ENCODE measurements around the gene ACAD9. TPM values are rescaled to one million over a fixed set of nuclear protein-coding genes. Genes with fewer than 3 reads are reported as not detected.
"Not testable (repeated sequence)": the region's sequence is repeated elsewhere in the genome, so short reads cannot be mapped to it uniquely, and the experiment has no call there.

ACAD9 gene
- total RNA-seq, result 60.8 and 68.9 TPM in 2 replicates

DNA sequence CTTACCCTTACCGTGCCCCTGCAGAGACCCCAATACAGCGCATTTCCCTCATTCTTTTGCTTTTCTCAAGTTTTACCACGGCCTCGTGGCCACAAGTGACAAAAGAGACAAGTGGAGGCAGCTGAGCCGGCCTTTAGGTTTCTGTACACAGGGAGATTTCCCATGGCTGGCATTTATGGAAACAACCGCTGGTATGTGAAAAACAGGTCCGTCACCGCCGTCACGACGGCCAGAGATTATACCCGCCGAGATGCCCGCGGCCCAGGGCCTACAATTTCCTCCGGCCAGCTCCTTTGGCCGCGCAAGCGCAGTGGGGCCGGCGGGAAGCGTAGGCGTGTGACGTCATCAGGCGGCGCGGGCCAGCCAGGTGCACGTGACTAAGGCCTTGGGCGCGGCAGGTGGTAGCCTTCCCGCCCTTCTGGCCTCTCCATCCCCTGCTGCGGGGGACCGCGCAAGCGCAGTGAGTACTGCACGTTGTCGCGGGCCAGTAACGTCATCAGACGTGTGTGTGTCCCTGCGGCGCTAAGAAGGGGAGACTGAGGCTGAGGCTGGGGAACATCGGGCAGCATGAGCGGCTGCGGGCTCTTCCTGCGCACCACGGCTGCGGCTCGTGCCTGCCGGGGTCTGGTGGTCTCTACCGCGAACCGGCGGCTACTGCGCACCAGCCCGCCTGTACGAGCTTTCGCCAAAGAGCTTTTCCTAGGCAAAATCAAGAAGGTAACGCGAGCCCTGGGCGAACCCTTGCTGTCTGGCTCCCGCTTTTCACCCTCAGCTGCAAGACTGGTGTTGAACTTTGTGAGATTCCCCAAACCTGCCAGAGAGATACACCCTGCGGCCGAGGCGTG, at the start of gene ACAD9:
Gene ACAD9, plus strand, starts transcription at position 496 of the 845 bp plus-strand sequence. Its CDS starts 72 bp downstream, at position 568.
- Mint-ChIP-seq H3K9me3 (no peaks in the 10 kb centered on the region), H3K27ac (peak within 1 kb of the TSS; percentile 95), H3K36me3 (ENCODE audit: low read depth) (peaks cover 31% of the 10 kb centered on the region), H3K4me1 (ENCODE audit: low read depth) (peaks cover 51% of the 10 kb centered on the region), H3K4me3 (ENCODE audit: low read depth) (peak within 1 kb of the TSS; percentile 93), H3K27me3 (ENCODE audit: low read depth) (no peaks in the 10 kb centered on the region)
- peak; percentile 98 for DNase-seq (ENCODE audit: low spot score)
- intact Hi-C loops (cut with micrococcal nuclease), result loop anchor here (1.0 to 5.0 kb wide), 8 partner anchors 43 to 368 kb away; partner anchors contain the start of genes COPG1, RAB7A and RPN1

DNA sequence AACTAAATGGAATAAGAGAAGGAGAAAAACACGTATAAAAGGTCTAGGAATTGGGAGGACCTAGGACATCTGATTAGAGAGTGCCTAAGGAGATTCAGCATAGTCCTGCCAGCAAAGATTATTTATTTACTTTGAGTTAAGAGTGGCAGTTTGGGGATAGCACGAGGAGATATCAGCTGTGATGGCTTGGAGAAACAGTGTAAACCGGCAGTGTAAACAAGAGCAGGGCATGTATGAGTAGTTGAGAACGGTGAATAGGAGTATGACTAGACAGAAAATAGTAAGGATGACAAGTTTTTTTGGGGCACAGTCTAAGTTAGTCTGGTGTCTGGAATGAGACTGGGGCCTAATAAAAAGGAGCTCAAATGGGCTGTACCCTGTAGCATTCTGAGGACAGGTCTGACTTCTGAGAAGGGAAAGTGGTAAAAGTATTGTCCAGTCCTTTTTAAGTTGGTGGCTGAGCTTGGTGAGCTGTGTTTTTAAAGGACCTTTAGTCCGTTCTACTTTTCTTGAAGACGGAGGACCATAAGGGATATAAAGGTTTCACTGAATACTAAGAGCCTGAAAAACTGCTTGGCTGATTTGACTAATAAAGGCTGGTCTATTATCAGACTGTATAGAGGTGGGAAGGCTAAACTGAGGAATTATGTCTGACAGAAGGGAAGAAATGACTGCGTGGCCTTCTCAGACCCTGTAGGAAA, 49.3 kb upstream of the ACAD9 start:
- H3K4me1 Mint-ChIP-seq (ENCODE audit: low read depth); H3K27me3 Mint-ChIP-seq (ENCODE audit: low read depth); DNase-seq (ENCODE audit: low spot score); H3K27ac Mint-ChIP-seq; intact Hi-C loops (cut with micrococcal nuclease); H3K36me3 Mint-ChIP-seq (ENCODE audit: low read depth); H3K9me3 Mint-ChIP-seq; H3K4me3 Mint-ChIP-seq (ENCODE audit: low read depth): not testable (repeated sequence)

DNA sequence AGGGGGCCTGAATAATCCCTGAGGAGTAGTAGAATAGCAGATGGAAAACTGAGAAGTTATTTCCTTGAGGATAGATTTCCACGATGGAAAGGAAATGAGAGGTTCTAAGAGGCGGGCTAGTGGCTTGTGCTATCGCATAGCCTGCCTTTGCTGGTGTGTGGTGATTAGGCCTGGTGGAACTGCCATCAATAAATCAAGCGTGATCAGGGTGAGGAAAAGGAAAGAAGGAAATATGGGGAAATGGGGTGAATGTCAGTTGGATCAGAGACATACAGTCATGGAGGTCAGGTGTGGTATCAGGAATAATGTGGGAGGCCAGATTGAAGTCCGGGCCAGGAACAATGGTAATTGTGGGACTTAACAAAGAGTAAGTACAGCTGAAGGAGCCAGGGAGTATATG, 48.7 kb upstream of the ACAD9 start:
- DNase-seq (ENCODE audit: low spot score); H3K9me3 Mint-ChIP-seq; H3K36me3 Mint-ChIP-seq (ENCODE audit: low read depth); H3K4me3 Mint-ChIP-seq (ENCODE audit: low read depth); H3K4me1 Mint-ChIP-seq (ENCODE audit: low read depth); H3K27ac Mint-ChIP-seq; intact Hi-C loops (cut with micrococcal nuclease); H3K27me3 Mint-ChIP-seq (ENCODE audit: low read depth): not testable (repeated sequence)

DNA sequence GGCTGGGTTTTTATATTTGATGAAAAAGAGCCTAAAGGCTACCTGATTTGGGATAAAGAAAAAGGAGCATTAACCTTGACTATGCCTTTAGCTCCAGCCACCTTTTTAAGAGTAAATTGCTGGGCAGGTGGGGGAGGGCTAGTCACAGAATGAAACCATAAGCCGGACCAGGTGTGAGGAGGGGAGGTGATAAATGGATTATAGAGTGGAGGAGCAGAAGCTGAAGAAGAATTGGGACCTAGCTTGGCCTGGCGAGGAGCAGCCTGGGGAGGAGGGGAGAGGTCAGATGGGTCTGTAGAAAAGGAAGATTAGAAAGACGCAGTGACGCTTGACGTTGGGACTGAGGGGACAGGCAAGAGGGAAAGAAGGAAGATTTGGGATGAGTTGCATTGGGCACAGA, 46.4 kb upstream of the ACAD9 start:
- H3K27me3 Mint-ChIP-seq (ENCODE audit: low read depth); H3K4me3 Mint-ChIP-seq (ENCODE audit: low read depth); H3K9me3 Mint-ChIP-seq; H3K36me3 Mint-ChIP-seq (ENCODE audit: low read depth); H3K4me1 Mint-ChIP-seq (ENCODE audit: low read depth); intact Hi-C loops (cut with micrococcal nuclease); DNase-seq (ENCODE audit: low spot score); H3K27ac Mint-ChIP-seq: not testable (repeated sequence)

DNA sequence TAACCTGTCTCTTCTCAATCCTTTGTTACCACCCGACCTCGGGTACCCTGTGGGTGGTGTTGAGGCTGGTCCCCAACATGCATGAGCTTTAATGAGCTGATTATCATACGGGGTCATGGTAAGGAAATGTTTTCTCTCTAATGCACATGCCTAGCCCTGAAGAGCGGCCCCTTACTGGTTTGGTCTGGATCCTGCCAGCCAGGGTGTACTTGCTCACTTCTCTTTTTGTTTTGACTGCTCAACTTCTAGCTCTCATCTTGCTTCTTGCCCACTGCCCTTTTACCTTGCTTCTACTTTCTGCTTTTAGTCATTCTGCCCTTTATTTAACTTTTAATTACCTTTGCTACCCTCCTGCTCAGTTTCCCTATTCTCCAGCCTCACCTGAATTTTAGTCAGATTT, 44.3 kb upstream of the ACAD9 start:
- Mint-ChIP-seq H3K36me3 (ENCODE audit: low read depth) (no peaks in the 10 kb centered on the region), H3K4me1 (ENCODE audit: low read depth) (no peaks in the 10 kb centered on the region), H3K4me3 (ENCODE audit: low read depth) (no peak overlapping the region), H3K9me3 (no peaks in the 10 kb centered on the region), H3K27me3 (ENCODE audit: low read depth) (no peaks in the 10 kb centered on the region), H3K27ac (no peak overlapping the region)
- DNase-seq (ENCODE audit: low spot score), result no peak
- intact Hi-C loops (cut with micrococcal nuclease), result no loop called here

DNA sequence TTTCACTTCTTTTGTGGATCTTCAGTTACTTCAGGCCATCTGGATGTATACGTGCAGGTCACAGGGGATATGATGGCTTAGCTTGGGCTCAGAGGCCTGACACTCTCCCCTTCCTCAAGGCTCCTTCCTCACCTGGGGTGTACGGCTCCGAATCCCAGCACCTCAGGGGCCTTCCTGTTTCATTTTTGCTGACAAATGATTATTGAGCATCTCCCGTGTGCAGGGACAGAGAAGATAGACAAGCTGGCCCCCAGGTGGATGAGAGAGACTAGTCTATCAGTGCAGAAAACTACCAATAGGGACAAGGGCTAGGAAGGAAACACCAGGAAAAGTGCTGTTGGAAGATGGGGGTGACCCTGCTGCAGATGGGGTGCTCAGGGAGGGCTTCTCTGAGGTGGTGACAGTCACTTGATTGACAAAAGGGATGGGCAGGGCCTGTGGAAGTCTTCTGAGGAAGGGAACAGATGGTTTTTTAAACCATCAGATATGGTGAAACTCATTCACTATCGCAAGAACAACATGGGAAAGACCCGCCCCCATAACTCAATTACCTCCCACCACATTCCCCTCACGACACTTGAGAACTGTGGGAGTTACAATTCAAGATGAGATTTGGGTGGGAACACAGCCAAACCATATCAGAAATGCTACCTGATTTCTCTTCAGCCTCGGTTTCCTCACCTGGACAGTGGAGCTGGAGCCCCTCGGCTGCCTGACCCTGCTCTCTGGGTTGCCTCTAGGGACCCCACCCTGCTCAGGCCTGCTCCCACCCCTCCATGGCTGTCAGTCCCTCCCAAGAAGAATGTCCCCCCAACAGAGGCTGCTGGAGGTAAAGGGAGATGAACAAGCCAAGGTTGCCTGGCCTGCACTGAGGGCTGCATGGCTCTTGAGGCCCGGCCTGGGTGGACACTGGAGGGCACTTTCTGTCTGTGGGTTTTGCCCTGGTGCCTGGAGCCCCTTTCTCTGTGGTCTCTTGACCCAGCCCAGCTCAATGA, 37.2 kb upstream of the ACAD9 start:
- no peak overlapping the region for H3K4me3 Mint-ChIP-seq (ENCODE audit: low read depth)
- intact Hi-C loops (cut with micrococcal nuclease), result no loop called here
- DNase-seq (ENCODE audit: low spot score), result no peak
- H3K9me3 Mint-ChIP-seq, result no peaks in the 10 kb centered on the region
- peaks cover 2% of the 10 kb centered on the region for H3K27me3 Mint-ChIP-seq (ENCODE audit: low read depth)
- H3K36me3 Mint-ChIP-seq (ENCODE audit: low read depth), result no peaks in the 10 kb centered on the region
- H3K27ac Mint-ChIP-seq, result no peak overlapping the region
- peaks cover 18% of the 10 kb centered on the region for H3K4me1 Mint-ChIP-seq (ENCODE audit: low read depth)

DNA sequence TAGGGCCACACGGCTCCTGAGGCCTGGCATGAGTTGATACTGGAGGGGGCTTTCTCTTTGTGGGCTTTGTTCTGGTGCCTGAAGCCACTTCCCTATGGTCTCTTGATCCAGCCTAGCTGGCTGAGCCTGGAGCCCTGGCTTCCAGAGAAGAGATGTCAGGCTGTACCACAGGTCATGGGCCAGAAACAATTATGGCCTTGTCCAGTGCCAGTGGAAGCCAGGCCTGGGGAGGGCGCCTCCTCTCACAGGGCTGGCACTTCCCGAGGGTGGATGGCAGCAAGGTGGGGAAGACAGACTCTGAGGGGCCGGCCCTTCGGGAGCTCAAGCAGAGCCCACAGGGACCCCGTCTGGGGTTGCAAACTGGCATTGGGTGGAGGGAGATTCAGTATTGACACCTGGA, 34.9 kb upstream of the ACAD9 start:
- no peak overlapping the region for H3K4me3 Mint-ChIP-seq (ENCODE audit: low read depth)
- H3K27me3 Mint-ChIP-seq (ENCODE audit: low read depth), result peaks cover 2% of the 10 kb centered on the region
- H3K27ac Mint-ChIP-seq, result no peak overlapping the region

DNA sequence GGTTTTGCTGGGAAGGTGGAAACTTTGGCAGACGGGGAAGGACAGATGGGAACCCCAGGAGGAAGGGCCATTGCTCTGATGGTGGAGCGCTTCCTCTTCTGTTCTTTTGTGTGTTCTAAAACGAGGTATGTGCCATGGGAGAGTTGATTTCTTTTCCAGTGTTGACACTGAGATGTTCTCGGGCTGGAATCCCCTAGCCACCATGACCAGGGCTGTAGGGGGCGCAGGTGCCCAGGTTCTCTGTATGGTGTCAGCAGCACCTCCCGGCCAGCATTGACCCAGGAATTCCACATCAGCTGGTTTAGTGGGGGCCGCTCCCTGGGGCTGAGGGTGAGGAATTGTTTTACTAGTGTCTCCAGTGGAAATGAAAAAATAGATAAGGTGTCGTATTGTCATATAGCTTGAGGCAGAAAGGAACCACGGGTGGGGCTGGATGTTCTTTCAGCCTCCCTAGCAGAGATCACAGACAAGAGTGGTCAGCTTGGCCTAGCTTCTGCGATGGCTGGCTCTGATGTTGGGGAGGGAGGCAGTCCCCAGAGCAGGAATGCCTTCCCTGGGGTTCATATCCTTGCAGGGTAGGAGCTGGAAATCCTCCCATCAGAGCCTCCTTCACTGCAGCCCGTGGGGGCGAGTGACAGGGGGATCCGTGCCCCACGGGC, 34.2 kb upstream of the ACAD9 start:
- no peaks in the 10 kb centered on the region for H3K9me3 Mint-ChIP-seq

More for the DNA sequence above, 34.9 kb upstream of the ACAD9 start:
- Mint-ChIP-seq H3K4me1 (ENCODE audit: low read depth) (peaks cover 18% of the 10 kb centered on the region), H3K36me3 (ENCODE audit: low read depth) (no peaks in the 10 kb centered on the region), H3K9me3 (no peaks in the 10 kb centered on the region)
- intact Hi-C loops (cut with micrococcal nuclease), result no loop called here
- no peak for DNase-seq (ENCODE audit: low spot score)

DNA sequence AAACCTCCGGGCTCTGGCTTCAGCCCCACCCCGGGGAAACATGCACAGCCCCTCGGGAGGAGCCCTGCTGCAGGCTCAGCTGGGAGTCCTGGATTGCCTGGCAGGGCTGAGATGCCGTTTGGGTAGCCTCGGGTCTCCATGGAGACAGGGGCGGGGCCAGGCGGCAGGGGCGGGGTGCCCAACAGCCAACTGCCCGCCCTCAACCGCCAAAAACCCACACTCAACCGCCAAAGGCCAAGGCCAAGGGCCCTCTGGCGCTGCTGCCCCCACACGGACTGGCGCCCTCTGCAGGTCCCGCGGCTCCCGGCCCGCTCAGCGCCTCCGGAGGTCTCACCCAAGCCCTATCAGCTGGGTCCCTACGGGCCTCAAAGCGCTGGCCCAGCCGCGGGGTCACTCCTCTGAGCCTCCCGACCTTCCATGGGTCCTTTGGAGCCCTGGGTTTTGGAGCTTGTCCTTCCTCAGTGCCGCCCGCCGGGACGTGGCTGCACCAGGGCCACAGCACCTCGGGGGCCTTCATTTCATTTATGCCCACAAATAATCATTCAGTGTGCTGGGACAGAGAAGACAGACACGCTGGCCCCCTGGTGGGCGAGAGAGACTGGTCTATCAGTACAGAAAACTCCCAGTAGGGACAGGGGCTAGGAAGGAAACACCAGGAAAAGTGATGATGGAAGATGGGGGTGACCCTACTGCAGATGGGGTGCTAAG, 33.5 kb upstream of the ACAD9 start:
- Mint-ChIP-seq H3K9me3 (no peaks in the 10 kb centered on the region), H3K27me3 (ENCODE audit: low read depth) (no peaks in the 10 kb centered on the region), H3K4me3 (ENCODE audit: low read depth) (peak overlapping the region; percentile 51), H3K27ac (peak overlapping the region; percentile 91), H3K4me1 (ENCODE audit: low read depth) (peaks cover 18% of the 10 kb centered on the region), H3K36me3 (ENCODE audit: low read depth) (no peaks in the 10 kb centered on the region)
- intact Hi-C loops (cut with micrococcal nuclease), result loop anchor here (1.0 to 2.0 kb wide), 2 partner anchors 41 to 166 kb away; no protein-coding TSS in a partner anchor
- peak; percentile 78 for DNase-seq (ENCODE audit: low spot score)

More for the DNA sequence above, 34.2 kb upstream of the ACAD9 start:
- Mint-ChIP-seq H3K36me3 (ENCODE audit: low read depth) (no peaks in the 10 kb centered on the region), H3K4me3 (ENCODE audit: low read depth) (peak overlapping the region; percentile 53), H3K27ac (peak overlapping the region; percentile 67), H3K4me1 (ENCODE audit: low read depth) (peaks cover 18% of the 10 kb centered on the region), H3K27me3 (ENCODE audit: low read depth) (peaks cover 2% of the 10 kb centered on the region)
- no peak for DNase-seq (ENCODE audit: low spot score)
- intact Hi-C loops (cut with micrococcal nuclease), result no loop called here

DNA sequence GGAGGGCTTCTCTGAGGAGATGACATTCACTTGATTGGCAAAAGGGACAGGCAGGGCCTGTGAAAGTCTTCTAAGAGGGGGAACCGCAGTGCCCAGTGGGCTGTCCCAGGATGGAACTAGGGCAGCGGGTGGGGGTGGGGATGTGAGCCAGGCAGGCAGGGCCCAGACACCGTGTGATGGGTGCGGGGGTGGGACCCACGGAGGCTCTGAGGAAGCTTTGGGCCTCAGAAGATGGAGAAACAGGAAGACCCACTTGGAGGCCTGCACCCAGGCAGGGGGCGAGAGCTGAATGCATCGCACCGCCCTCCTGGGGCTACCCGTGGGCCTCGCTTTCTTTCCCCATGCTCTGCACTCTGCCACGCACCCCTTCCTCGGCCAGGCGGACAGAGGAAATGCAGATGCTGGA, 32.9 kb upstream of the ACAD9 start:
- intact Hi-C loops (cut with micrococcal nuclease), result loop anchor here (1.0 to 2.0 kb wide), 2 partner anchors 42 to 166 kb away; no protein-coding TSS in a partner anchor
- Mint-ChIP-seq H3K9me3 (no peaks in the 10 kb centered on the region), H3K4me1 (ENCODE audit: low read depth) (peaks cover 18% of the 10 kb centered on the region), H3K27ac (peak overlapping the region; percentile 91), H3K36me3 (ENCODE audit: low read depth) (no peaks in the 10 kb centered on the region), H3K27me3 (ENCODE audit: low read depth) (no peaks in the 10 kb centered on the region), H3K4me3 (ENCODE audit: low read depth) (peak overlapping the region; percentile 51)
- DNase-seq (ENCODE audit: low spot score), result no peak

DNA sequence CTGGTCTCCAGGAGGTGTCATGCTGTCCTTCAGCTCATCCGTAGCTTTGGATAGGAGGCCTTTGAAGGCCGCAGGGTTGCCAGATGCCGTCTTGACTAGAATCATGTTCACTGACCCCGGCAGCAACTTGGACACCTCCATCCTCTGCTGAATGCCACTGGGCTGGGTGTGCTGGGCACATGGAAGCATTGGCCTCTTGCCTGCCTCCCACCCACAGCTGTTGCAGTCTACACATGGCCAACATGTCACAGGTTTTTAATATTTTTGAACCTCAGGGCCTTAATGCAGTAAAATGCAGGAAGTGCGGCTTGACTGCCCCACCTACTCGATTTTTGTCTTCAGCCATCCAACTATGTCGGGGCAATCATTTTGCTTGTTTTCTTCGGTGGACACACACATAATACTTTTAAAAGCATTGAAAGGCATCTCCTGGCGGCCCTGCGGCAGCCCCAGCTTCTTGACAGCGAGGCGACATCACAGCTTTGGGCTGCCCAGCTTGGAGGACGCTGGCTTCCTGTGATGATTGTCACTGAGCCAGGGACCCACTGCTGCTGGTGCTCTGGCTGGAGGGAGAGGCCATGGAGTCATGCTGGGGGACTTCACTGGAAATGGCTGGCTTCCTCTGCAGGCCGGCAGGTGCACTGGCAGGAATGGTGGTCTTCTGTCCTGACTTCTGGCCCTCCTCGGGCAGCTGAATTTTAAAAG, 31.6 kb upstream of the ACAD9 start:
- no peaks in the 10 kb centered on the region for H3K9me3 Mint-ChIP-seq
- H3K27ac Mint-ChIP-seq, result peak overlapping the region; percentile 7
- H3K4me1 Mint-ChIP-seq (ENCODE audit: low read depth), result peaks cover 18% of the 10 kb centered on the region
- intact Hi-C loops (cut with micrococcal nuclease), result loop anchor here (2.0 kb wide), 1 partner anchor 43 kb away; no protein-coding TSS in a partner anchor
- H3K27me3 Mint-ChIP-seq (ENCODE audit: low read depth), result no peaks in the 10 kb centered on the region
- no peaks in the 10 kb centered on the region for H3K36me3 Mint-ChIP-seq (ENCODE audit: low read depth)
- no peak overlapping the region for H3K4me3 Mint-ChIP-seq (ENCODE audit: low read depth)
- no peak for DNase-seq (ENCODE audit: low spot score)
